Suprapubic skin (tissue), 4 donors: ENCODE measurements around the gene KIRREL3. TPM values are rescaled to one million over a fixed set of nuclear protein-coding genes. Genes with fewer than 3 reads are reported as not detected.

Experiments
- DNase-seq, 2 donors: peaks; one replicate each; pipeline ENCODE4 v3.0.0-alpha.2; 2019; ENCODE audit warnings: low spot score in 2 of 2
- H3K27ac ChIP-seq: fragments of 200-600 bp; sonication (generic); one replicate; pipeline ENCODE4 v1.5.1; 2019
- H3K27me3 ChIP-seq: fragments of 200-600 bp; sonication (generic); one replicate; pipeline ENCODE4 v1.5.1; 2019
- H3K36me3 ChIP-seq: fragments of 200-600 bp; sonication (generic); one replicate; pipeline ENCODE4 v1.5.1; 2019
- H3K4me1 ChIP-seq: fragments of 200-600 bp; sonication (generic); one replicate; pipeline ENCODE4 v1.5.1; 2019
- H3K4me3 ChIP-seq: fragments of 200-600 bp; sonication (generic); one replicate; pipeline ENCODE4 v1.5.1; 2019; ENCODE audit warnings: mild to moderate bottlenecking
- H3K9me3 ChIP-seq: fragments of 200-600 bp; sonication (generic); one replicate; pipeline ENCODE4 v1.5.1; 2019
- EP300 ChIP-seq: sonication (generic); formaldehyde crosslinking; IDR thresholded peaks from one replicate; pipeline ENCODE4 v1.6.1; 2017; ENCODE audit warnings: antibody characterized with exemption
- POLR2A ChIP-seq, 2 donors: fragments of 450-650 bp; IDR thresholded peaks; one replicate each; pipeline ENCODE4 v1.6.1; 2017; ENCODE audit warnings: antibody characterized with exemption in 2 of 2, mild to moderate bottlenecking in 2 of 2, moderate library complexity in 2 of 2
- POLR2AphosphoS5 ChIP-seq, 3 donors: sonication (generic); formaldehyde crosslinking; IDR thresholded peaks; one replicate each; pipeline ENCODE4 v1.6.1; 2017; ENCODE audit warnings: antibody characterized with exemption in 3 of 3
- WGBS: methylation state at CpG from one replicate; pipeline ENCODE4 v1.1.5; 2018; 5-methylcytosine and 5-hydroxymethylcytosine counted together
- total RNA-seq, 4 donors: library from RNA; depleted of rRNA; stranded (reverse); fragments of >200 nt; gene quantifications; one replicate each; pipeline ENCODE4 v1.1.0, GENCODE V29; 2016
- TF ChIP-seq, protein P1 (sequence below), 2 donors: fragments of 200-600 bp in 1 of 2; fragments of 450-650 bp in 1 of 2; sonication (generic) in 1 of 2; IDR thresholded peaks; one replicate each; pipeline ENCODE4 v1.5.1; 2016 to 2019; ENCODE audit warnings: antibody characterized with exemption in 2 of 2, mild to moderate bottlenecking in 1 of 2, moderate library complexity in 1 of 2

Gene KIRREL3
- total RNA-seq, 4 donors from 2014 or later: 0.17 TPM; not detected in 3

DNA sequence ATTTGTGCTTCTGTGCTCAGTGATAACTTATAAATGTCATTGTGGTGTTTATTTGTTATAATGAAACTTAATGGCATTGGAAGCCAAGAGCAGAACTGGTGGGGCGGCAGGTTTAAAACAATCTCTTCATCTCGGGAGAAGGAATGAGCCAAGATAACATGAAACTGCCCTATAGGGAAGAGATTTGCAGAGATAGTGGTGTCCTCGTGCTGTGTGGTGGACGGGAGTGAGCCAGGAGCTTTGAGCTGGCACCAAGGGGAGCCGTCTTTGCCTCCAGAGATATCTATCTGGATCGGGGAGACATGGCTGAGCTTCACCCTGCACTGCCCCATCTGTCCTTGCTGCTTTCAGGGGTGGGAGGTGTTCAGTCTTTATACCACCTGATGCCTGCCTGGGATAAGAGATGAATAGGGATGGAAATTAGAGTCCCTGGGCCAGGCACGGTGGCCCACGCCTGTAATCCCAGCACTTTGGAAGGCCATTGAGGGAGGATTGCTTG, 455.5 kb downstream of the KIRREL3 start:
- H3K9me3 ChIP-seq: no peaks in the 10 kb centered on the region
- TF ChIP-seq POLR2A (IDR thresholded peaks at IDR 0.05) (no peak), EP300 (no peak), POLR2AphosphoS5 (IDR thresholded peaks at IDR 0.05) (no peak)
- TF ChIP-seq, protein P1, sequence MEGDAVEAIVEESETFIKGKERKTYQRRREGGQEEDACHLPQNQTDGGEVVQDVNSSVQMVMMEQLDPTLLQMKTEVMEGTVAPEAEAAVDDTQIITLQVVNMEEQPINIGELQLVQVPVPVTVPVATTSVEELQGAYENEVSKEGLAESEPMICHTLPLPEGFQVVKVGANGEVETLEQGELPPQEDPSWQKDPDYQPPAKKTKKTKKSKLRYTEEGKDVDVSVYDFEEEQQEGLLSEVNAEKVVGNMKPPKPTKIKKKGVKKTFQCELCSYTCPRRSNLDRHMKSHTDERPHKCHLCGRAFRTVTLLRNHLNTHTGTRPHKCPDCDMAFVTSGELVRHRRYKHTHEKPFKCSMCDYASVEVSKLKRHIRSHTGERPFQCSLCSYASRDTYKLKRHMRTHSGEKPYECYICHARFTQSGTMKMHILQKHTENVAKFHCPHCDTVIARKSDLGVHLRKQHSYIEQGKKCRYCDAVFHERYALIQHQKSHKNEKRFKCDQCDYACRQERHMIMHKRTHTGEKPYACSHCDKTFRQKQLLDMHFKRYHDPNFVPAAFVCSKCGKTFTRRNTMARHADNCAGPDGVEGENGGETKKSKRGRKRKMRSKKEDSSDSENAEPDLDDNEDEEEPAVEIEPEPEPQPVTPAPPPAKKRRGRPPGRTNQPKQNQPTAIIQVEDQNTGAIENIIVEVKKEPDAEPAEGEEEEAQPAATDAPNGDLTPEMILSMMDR (IDR thresholded peaks at IDR 0.05): no peak
- peaks cover 19% of the 10 kb centered on the region for H3K4me1 ChIP-seq
- WGBS: 56% methylated on average over 8 of the region's 8 CpGs
- no peak for DNase-seq
- peaks cover 9% of the 10 kb centered on the region for H3K27me3 ChIP-seq
- no peak overlapping the region for H3K27ac ChIP-seq
- no peak overlapping the region for H3K4me3 ChIP-seq
- no peaks in the 10 kb centered on the region for H3K36me3 ChIP-seq

GRCh38 chr11:126544108-126545056, 456.2 kb downstream of the KIRREL3 start:
- no peaks in the 10 kb centered on the region for H3K36me3 ChIP-seq
- DNase-seq: no peak
- H3K9me3 ChIP-seq: no peaks in the 10 kb centered on the region
- peaks cover 3% of the 10 kb centered on the region for H3K27me3 ChIP-seq
- no peak overlapping the region for H3K4me3 ChIP-seq
- TF ChIP-seq, protein P1 (IDR thresholded peaks at IDR 0.05): no peak
- no peak for TF ChIP-seq POLR2AphosphoS5 (IDR thresholded peaks at IDR 0.05)
- no peak for TF ChIP-seq POLR2A (IDR thresholded peaks at IDR 0.05)
- no peak for TF ChIP-seq EP300
- H3K27ac ChIP-seq: peak overlapping the region; percentile 50
- H3K4me1 ChIP-seq: peaks cover 19% of the 10 kb centered on the region
- WGBS: 10% methylated on average over 15 of the region's 15 CpGs

DNA sequence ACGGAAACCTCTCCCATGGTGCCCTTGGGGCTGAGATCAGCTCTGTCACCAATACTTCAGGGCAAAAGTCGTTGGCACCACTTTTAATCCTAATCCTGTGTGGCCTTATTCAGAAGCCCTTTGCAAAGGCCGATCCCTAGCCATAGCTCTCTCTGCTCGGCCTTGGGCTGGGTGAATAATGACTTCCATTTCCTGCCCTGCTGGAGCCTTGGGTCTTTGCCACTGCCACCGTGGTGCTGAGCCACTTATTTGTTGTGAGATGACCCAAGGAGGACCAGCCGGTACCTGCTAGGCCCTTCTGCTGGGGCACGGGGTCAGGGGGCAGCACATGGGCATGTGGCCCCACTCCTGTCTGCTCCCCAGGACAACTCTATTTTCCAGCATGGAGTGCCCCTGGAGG, 456.9 kb downstream of the KIRREL3 start:
- no peaks in the 10 kb centered on the region for H3K36me3 ChIP-seq
- H3K27me3 ChIP-seq: peaks cover 2% of the 10 kb centered on the region
- H3K4me1 ChIP-seq: peaks cover 19% of the 10 kb centered on the region
- H3K4me3 ChIP-seq: no peak overlapping the region
- TF ChIP-seq POLR2AphosphoS5 (IDR thresholded peaks at IDR 0.05) (no peak), EP300 (no peak), POLR2A (IDR thresholded peaks at IDR 0.05) (no peak)
- TF ChIP-seq, protein P1 (IDR thresholded peaks at IDR 0.05): no peak
- H3K9me3 ChIP-seq: no peaks in the 10 kb centered on the region
- H3K27ac ChIP-seq: peak overlapping the region; percentile 50
- WGBS: 18% methylated on average over 3 of the region's 7 CpGs
- no peak for DNase-seq

GRCh38 chr11:126542334-126543015, 458.1 kb downstream of the KIRREL3 start:
- no peak overlapping the region for H3K4me3 ChIP-seq
- TF ChIP-seq, protein P1 (IDR thresholded peaks at IDR 0.05): no peak
- no peak for TF ChIP-seq EP300
- no peak for TF ChIP-seq POLR2AphosphoS5 (IDR thresholded peaks at IDR 0.05)
- no peak for TF ChIP-seq POLR2A (IDR thresholded peaks at IDR 0.05)
- no peaks in the 10 kb centered on the region for H3K9me3 ChIP-seq
- no peak overlapping the region for H3K27ac ChIP-seq
- H3K4me1 ChIP-seq: peaks cover 19% of the 10 kb centered on the region
- peaks cover 12% of the 10 kb centered on the region for H3K27me3 ChIP-seq
- H3K36me3 ChIP-seq: no peaks in the 10 kb centered on the region
- DNase-seq: no peak
- WGBS: 55% methylated on average over 4 of the region's 4 CpGs

GRCh38 chr11:126538071-126538470, 462.5 kb downstream of the KIRREL3 start:
- no peaks in the 10 kb centered on the region for H3K9me3 ChIP-seq
- H3K27ac ChIP-seq: no peak overlapping the region
- no peak for DNase-seq
- peaks cover 15% of the 10 kb centered on the region for H3K27me3 ChIP-seq
- no peak overlapping the region for H3K4me3 ChIP-seq
- H3K36me3 ChIP-seq: no peaks in the 10 kb centered on the region
- TF ChIP-seq, protein P1 (IDR thresholded peaks at IDR 0.05): no peak
- TF ChIP-seq EP300 (no peak), POLR2AphosphoS5 (IDR thresholded peaks at IDR 0.05) (no peak), POLR2A (IDR thresholded peaks at IDR 0.05) (no peak)
- no peaks in the 10 kb centered on the region for H3K4me1 ChIP-seq
- 57% methylated on average over 4 of the region's 4 CpGs for WGBS
